Motor neuron (in vitro differentiated cells): ENCODE results near the gene SLC25A13. TPM values are rescaled to one million over a fixed set of nuclear protein-coding genes. Genes with fewer than 3 reads are reported as not detected.

ENCODE experiments used
- ATAC-seq, 8 experiments: fragments of 200-7000 bp; cut with Tn5 transposase; replicated peaks in 6 of 8; 2 replicates each; pipeline ENCODE4 v1.8.0; 2021; ENCODE audit warnings: mild to moderate bottlenecking in 8 of 8, moderate library complexity in 8 of 8
- H3K27ac ChIP-seq, 2 donors: fragments of 250-450 bp; sonication (Bioruptor Pico); 2 replicates each; pipeline ENCODE4 v1.9.0; 2021; ENCODE audit warnings: antibody characterized with exemption in 2 of 2, mild to moderate bottlenecking in 2 of 2, moderate library complexity in 1 of 2
- H3K4me1 ChIP-seq, 2 donors: fragments of 250-450 bp; sonication (Bioruptor Pico); replicated peaks in 1 of 2; 2 replicates each; pipeline ENCODE4 v1.6.1; 2021; ENCODE audit warnings: antibody characterized with exemption in 2 of 2, mild to moderate bottlenecking in 2 of 2, moderate library complexity in 1 of 2
- H3K4me3 ChIP-seq, 5 donors: fragments of 250-450 bp; sonication (Bioruptor Pico); 2 replicates each; pipeline ENCODE4 v1.9.0; 2021; ENCODE audit warnings: antibody characterized with exemption in 5 of 5, mild to moderate bottlenecking in 5 of 5, moderate library complexity in 4 of 5
- whole genome bisulfite sequencing, 10 experiments: fragments of 450-650 bp; shearing (Covaris generic); methylation state at CpG; one replicate each; pipeline ENCODE4 v1.0.0; 2022; 5-methylcytosine and 5-hydroxymethylcytosine counted together
- in situ Hi-C, 9 experiments: fragments of 400-800 bp; cut with MboI; loops; one replicate each; pipeline ENCODE4 v1.15.0; 2021; ENCODE audit warnings: low sequenced_read_pairs in 9 of 9, low pct_unique_long_range_greater_than_20kb in 2 of 9; ENCODE audit not compliant: unreplicated experiment in 9 of 9
- total RNA-seq, 8 experiments: library from RNA; unstranded; fragments of 300-600 nt; gene quantifications; 2 replicates each; pipeline versions ENCODE4 v1.2.3 to v1.2.4, GENCODE V29; 2022

The SLC25A13 gene
- total RNA-seq, 8 experiments from 2014 or later, result 18.1 to 46.9 (median 29.1) TPM

DNA sequence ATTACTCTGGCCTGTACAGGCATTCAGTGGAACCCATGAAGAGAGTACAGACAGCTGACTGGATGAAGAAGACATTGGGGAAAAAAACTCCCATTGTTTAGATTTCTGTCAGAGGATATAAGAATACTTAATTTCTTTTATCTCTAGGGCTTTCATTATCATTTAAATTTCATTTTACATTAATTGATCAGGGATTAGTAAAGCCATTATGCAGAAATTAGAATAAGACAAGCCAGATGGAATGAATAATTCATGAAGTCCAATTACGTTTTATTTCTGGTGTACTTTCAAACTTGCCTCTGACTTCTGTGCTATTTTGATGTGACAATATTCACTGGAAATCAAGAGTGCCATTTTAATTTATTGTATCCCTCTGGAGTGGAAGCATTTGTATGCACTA lies 247.0 kb downstream of the SLC25A13 start:
- H3K4me1 ChIP-seq, result no peaks in the 10 kb centered on the region
- no peak overlapping the region for H3K4me3 ChIP-seq
- no peak for ATAC-seq
- 0 to 33% (median 13%) methylated on average over 1 of the region's 1 CpG; no CpG with 5 or more reads in 2 of the 10 experiments for WGBS, 10 experiments
- H3K27ac ChIP-seq, result no peak overlapping the region
- in situ Hi-C loops, result loop anchor here in 4 of 9 experiments (10.0 to 25.0 kb wide), 3 partner anchors 160 to 962 kb away; partner anchors contain the start of gene DLX5 (in 2 of the 4)
